Adrenal gland (tissue), 5 donors: ENCODE results near the gene RUVBL2.

Experiments
- POLR2A ChIP-seq, 2 donors: fragments of 450-650 bp; IDR thresholded peaks; one replicate each; pipeline ENCODE4 v1.6.1; 2017; ENCODE audit warnings: antibody characterized with exemption in 2 of 2, mild to moderate bottlenecking in 2 of 2, moderate library complexity in 1 of 2
- TF ChIP-seq, protein P1 (sequence below), 6 experiments: fragments of 450-650 bp in 4 of 6; fragments of 200-600 bp in 2 of 6; sonication (generic) in 1 of 6; IDR thresholded peaks; 1 replicate in 5 of 6; 2 replicates in 1 of 6; pipeline versions ENCODE4 v1.5.1 to v1.8.0; 2016 to 2021; ENCODE audit warnings: antibody characterized with exemption in 6 of 6, mild to moderate bottlenecking in 2 of 6, moderate library complexity in 1 of 6
- donor health status: DM: no; HTN: no; CAD: no.

DNA sequence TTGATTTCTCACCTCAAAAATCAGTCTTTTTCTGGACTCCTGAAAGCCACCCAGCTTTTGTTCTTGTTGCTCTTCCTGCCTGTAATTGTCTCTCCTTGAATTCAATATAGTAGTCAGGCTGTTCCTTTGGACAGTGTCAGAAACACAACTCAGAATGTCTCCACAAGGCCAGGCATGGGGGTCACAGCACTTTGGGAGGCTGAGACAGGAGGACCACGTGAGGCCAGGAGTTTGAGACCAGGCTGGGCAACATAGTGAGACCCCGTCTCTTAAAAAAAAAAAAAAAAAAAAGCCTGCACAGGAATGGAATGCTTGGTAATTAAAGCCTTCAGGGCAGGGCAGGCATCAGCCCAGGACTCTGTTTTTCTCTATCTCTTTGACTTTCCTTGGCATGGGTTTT lies 47.9 kb upstream of the RUVBL2 start:
- TF ChIP-seq, protein P1, sequence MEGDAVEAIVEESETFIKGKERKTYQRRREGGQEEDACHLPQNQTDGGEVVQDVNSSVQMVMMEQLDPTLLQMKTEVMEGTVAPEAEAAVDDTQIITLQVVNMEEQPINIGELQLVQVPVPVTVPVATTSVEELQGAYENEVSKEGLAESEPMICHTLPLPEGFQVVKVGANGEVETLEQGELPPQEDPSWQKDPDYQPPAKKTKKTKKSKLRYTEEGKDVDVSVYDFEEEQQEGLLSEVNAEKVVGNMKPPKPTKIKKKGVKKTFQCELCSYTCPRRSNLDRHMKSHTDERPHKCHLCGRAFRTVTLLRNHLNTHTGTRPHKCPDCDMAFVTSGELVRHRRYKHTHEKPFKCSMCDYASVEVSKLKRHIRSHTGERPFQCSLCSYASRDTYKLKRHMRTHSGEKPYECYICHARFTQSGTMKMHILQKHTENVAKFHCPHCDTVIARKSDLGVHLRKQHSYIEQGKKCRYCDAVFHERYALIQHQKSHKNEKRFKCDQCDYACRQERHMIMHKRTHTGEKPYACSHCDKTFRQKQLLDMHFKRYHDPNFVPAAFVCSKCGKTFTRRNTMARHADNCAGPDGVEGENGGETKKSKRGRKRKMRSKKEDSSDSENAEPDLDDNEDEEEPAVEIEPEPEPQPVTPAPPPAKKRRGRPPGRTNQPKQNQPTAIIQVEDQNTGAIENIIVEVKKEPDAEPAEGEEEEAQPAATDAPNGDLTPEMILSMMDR (IDR thresholded peaks at IDR 0.05) = no peak
- TF ChIP-seq POLR2A (IDR thresholded peaks at IDR 0.05) = no peak
